Renal cortical epithelial cell (primary cell): Measurements from ENCODE around the gene HSP90AA1. TPM values are rescaled to one million over a fixed set of nuclear protein-coding genes. Genes with fewer than 3 reads are reported as not detected.
"Not testable (repeated sequence)": the region's sequence is repeated elsewhere in the genome, so short reads cannot be mapped to it uniquely, and the experiment has no call there.

ENCODE experiments used
- DNase-seq: peaks from one replicate; pipeline ENCODE4 v3.0.0-alpha.2; 2011; ENCODE audit warnings: low read depth
- total RNA-seq: library from RNA; depleted of rRNA; stranded (reverse); fragments of >200 nt; gene quantifications from 2 replicates; pipeline ENCODE4 v1.2.3, GENCODE V29; 2014

The HSP90AA1 gene
- 927 and 1,172 TPM in 2 replicates for total RNA-seq

DNA sequence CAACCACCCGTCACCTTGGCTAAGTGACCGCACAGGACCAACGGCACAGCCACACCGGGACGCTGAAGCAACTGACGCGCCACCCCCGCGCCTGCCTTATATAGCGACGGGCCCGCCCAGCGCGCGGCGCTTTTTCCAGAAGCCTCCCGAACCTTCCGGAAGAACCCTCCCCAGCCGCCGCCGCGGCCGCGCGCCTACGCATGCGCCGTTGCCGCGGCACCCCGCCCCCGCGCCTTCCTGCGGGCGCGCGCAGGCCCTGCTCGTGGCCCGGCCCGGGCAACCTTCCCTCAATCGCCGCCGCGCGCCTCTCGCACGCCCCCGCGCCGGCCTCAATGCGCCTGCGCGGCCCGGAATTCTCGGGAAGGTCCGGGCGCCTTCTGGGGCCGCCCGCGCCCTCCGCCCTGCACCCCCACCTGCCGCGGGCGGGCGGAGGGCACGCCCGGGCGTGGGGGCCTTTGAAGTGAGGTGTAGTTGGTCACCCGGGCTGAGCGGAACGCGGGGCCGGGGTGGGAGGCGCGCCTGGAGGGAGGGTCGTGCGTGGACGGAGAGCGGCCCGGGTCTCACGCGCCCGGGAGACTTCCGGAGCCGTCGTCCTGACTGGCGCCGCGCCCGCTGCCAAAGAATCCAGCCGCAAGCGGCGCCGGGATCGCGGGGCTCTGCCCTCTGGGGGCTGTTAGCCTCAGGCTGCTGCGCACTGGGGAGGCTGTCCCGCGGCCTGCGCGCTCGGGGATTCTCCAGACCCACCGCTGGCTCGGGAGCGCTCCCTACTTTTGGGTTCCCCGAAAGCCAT is at the start of gene HSP90AA1:
Gene HSP90AA1, minus strand, starts transcription at position 73 of the 790 bp plus-strand sequence. CDS start 666 bp downstream, outside the sequence.
- DNase-seq, result peak; percentile 74

DNA sequence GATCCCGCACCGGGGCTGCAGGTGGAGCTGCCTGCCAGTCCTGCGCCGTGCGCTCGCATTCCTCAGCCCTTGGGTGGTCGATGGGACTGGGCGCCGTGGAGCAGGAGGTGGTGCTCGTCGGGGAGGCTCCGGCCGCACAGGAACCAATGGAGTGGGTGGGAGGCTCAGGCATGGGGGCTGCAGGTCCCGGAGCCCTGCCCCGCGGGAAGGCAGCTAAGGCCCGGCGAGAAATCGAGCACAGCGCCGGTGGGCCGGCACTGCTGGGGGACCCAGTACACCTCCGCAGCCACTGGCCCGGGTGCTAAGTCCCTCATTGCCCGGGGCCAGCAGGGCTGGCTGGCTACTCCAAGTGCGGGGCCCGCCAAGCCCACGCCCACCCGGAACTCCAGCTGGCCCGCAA is 48.6 kb upstream of the HSP90AA1 start:
- DNase-seq, result not testable (repeated sequence)

DNA sequence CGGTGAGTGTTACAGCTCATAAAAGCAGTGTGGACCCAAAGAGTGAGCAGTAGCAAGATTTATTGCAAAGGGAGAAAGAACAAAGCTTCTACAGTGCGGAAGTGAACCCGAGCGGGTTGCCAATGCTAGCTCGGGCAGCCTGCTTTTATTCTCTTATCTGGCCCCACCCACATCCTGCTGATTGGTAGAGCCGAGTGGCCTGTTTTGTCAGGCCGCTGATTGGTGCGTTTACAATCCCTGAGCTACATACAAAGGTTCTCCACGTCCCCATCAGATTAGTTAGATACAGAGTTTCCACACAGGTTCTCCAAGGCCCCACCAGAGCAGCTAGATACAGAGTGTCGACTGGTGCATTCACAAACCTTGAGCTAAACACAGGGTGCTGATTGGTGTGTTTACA is 47.9 kb upstream of the HSP90AA1 start:
- DNase-seq, result not testable (repeated sequence)

DNA sequence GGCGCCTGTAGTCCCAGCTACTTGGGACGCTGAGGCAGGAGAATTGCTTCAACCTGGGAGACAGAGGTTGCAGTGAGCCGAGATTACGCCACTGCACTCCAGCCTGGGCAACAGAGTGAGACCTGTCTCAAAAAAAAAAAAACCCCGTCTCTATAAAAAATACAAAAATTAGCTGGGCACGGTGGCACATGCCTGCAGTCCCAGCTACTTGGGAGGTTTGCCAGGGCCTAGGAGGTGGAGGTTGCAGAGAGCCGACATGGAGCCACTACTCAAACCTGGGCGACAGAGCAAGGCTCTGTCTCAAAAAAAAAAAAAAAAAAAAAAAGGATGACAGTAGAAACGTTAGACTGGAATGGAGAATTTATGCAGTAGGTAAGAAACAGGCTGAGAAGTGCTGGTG is 47.2 kb upstream of the HSP90AA1 start:
- DNase-seq, result not testable (repeated sequence)

DNA sequence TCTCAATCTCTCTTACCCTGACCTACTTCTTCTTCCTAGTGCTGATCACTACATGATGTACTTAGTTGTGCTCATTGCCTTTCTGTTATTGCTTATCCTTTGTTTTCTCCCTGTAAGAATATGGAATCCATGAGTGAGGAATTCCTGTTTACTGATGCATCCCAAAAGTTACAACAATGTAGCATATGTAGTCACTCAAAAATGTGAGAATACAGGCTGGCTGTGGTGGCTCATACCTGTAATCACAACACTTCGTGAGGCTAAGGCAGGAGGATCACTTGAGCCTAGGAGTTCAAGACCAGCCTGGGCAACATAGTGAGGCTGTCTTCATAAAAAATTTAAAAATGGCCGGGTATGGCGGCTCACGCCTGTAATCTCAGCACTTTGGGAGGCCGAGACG is 44.9 kb upstream of the HSP90AA1 start:
- peak; percentile 28 for DNase-seq

DNA sequence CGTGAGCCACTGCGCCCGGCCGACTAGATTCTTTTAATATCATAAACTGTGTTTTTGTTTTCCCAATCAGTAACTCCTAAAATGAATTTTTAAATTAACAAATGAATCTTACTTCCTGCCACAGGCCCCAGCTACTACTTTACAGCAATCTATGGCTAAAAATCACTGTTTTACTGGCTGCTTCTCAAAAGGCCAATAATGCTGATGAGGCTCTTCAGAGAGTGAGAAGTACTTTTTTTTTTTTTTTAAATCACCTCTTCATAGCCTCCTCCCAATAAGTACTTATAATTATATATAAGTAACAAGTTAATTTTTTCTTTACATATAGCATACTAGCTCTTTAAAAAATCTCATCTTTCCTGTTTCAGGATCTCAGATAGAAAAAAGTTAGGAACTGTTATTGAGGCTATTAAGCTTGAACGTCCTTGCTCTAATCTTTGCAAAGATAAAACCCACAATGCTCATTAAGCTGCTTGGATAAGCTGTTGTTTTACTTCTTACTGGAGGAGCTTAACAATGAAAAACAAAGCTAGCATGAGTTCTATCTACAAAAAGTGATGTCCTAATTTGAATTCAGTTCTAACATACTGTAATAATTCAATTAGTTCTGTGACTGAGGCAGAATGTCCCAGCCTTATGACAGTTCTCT is 40.1 kb upstream of the HSP90AA1 start:
- DNase-seq, result no peak

DNA sequence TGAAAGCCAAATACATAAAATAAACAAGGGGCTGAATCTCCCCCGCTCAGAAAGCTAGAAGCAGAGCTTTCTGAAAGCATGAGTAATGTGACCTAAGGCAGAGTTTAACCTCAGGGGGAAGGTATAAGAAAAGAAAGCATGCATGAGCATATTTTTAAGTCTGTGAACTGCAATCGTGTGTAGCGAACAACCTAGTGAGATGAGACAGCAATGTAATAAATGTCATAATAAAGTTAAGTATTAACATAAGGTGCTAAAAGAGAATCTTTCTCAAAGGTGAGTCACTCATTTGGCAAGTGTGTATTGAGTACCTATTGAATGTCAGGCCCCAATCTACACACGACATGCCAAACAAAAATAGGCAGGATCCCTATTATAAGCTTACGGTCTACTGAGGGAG is 38.7 kb upstream of the HSP90AA1 start:
- peak; percentile 100 for DNase-seq

DNA sequence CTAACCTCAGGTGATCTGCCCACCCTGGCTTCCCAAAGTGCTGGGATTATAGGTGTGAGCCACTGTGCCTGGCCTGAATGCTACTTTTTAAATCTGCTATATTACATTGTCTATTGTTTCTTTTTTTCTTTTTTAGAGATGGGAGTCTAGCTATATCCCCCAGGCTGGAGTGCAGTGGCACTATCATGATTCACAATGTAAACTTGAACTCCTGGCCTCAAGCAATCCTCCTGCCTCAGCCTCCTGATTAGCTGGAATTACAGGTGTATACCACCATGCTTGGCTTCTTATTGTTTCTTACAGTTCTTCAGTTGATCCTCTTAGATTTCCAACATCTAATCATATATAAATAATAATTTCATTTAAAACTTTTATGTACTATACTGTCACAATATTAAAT is 37.6 kb upstream of the HSP90AA1 start:
- no peak for DNase-seq

DNA sequence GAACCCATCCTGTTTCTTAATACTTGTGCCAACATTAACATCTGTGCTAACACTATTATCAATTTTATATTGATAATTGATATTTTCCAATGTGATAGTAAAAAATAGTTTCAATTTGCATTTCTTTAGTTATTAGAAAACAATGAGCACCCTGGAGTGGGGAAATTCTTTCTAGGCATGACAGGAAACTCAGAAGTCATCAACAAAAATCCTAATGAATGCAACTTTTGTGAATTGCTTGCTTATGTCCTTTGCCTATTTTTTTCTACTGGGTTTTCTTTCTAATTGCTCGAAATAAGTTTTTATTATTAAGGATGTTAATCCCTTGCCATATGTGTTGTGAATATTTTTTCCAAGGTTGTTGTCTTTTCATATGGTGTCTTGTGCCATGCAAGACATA is 34.7 kb upstream of the HSP90AA1 start:
- DNase-seq, result no peak

DNA sequence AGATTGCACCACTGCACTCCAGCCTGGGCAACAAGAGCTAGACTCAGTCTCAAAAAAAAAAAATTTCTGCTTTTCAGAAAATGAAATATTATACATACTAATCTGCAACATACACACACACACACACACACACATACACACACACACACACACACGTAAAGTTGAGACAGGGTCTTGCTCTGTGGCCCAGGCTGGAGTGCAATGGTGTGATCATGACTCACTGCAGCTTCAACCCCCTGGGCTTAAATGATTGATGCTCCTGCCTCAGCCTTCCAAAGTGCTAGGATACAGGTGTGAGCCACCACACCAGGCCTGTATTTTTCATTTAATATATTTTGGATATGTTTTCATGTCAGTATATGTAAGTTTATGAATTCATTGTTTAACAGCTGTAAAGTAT is 34.0 kb upstream of the HSP90AA1 start:
- peak; percentile 30 for DNase-seq

DNA sequence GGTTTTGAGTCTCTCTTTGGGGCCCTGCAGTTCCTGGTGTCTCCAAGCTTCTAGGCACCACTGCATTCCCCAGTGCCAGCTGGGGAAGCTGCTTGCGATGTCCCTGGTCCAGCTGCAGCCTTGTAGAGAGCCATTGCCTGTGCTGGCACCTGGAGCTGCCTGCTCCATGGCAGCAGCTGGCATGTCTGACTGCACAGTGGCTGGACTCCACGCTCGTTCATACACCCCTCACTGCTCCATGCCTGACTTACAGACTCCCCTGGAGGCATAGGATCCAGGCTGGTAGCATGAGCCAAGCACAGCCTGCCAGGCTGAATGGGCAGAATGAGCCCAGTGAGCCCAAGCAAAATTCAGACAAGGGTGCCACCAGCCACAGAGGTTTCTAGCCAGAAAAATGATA is 31.0 kb upstream of the HSP90AA1 start:
- DNase-seq, result no peak

DNA sequence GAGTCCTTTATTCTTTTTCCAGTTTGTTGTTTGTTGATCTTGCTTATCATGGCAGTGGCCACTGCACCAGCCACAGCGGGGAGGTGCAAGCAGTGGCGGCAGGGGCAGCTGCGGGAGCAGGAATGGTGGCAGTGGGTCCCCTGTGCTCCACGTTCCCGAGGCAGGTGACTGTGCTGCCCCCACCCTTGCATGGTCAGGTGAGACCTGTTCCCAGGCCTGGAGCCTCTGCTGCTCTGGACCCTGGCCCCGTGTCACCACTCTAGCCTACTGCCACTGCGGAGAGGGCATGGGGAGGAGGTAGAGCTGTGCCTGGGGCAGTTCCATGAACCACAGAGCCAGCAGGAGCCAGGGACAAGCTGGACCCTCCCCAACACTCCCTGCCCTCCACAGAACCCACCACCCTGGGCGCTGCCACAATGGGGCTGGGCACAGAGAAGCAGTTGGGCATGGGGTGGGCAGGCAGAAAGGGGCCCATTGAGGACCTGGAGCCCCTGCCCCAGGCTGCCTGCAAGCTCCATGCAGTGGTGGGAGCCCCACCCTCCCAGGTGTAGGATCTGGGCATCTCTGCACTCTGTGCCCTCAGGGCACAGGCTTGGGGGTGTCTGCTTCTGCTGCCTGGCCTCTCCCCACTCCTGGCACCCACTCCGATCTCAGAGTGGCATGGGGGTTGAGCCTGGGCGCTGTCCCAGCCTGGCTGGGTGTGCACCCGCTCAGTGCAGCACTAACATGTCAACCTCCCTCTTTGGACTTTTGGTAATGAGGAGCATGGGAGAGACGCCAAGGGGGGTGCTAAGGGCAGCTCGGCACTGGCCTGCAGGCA is 29.7 kb upstream of the HSP90AA1 start:
- DNase-seq, result no peak

DNA sequence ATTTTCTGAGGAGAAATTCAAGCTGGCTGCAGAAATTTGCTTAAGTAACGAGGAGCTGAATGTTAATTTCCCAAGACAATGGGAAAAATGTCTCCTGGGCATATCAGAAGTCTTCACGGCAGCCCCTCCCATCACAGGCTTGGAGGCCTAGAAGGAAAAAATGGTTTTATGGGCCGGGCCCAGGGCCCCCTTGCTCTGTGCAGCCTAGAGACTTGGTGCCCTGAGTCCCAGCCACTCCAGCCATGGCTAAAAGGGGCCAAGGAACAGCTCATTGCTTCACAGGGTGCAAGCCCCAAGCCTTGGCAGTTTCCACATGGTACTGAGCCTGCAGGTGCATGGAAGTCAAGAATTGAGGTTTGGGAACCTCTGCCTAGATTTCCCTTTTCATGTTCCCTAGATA is 24.3 kb upstream of the HSP90AA1 start:
- DNase-seq, result no peak

DNA sequence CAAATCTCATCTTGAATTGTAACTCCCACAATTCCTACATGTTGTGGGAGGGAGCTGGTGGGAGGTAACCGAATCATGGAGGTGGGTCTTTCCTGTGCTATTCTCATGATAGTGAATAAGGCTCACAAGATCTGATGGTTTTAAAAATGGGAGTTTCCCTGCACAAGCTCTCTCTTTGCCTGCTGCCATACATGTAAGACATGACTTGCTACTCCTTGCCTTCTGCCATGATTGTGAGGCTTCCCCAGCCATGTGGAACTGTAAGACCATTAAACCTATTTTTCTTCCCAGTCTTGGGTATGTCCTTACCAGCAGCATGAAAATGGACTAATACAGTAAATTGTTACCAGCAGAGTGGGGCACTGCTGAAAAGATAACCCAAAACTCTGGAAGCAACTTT is 22.5 kb upstream of the HSP90AA1 start:
- not testable (repeated sequence) for DNase-seq

DNA sequence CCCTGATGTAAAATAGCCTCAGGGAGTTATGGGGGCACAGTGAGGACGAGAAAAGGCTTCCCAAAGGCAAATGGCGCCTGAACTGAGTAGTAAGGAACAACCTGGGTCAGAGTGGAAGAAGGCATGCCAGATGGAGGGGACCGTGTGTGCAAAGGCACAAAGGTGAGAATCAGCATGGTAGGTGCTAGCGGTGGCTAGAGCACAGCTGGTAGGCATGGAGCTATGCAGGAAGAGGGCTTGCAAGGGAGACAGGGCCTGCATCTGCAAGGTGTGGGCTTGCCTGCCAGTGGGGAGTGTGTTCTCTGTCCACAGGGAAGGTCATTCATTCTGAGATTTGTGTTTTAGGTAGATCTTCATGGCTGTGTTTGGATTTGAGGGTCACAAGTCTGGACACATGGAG is 18.5 kb upstream of the HSP90AA1 start:
- no peak for DNase-seq

DNA sequence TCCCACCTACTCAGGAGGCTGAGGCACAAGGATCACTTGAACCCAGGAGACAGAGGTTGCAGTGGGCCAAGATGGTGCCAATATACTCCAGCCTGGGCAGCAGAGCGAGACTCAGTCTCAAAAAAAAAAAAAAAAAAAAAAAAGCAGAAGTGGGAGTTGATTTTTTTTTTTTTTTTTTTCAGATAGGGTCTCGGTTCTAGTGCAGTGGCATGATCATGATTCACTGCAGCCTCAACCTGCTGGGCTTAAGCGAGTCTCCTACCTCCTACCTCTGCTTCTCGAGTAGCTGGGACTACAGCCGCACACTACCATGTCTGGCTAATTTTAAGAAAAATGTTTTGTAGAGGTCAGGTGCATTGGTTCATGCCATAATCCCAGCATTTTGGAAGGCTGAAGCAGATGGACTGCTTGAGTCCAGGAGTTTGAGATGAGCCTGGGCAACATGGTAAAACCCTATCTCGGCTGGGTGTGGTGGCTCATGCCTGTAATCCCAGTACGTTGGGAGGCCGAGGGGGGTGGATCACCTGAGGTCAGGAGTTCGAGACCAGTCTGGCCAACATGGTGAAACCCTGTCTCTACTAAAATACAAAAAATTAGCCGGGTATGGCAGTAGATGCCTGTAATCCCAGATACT is 16.3 kb upstream of the HSP90AA1 start:
- DNase-seq, result no peak

DNA sequence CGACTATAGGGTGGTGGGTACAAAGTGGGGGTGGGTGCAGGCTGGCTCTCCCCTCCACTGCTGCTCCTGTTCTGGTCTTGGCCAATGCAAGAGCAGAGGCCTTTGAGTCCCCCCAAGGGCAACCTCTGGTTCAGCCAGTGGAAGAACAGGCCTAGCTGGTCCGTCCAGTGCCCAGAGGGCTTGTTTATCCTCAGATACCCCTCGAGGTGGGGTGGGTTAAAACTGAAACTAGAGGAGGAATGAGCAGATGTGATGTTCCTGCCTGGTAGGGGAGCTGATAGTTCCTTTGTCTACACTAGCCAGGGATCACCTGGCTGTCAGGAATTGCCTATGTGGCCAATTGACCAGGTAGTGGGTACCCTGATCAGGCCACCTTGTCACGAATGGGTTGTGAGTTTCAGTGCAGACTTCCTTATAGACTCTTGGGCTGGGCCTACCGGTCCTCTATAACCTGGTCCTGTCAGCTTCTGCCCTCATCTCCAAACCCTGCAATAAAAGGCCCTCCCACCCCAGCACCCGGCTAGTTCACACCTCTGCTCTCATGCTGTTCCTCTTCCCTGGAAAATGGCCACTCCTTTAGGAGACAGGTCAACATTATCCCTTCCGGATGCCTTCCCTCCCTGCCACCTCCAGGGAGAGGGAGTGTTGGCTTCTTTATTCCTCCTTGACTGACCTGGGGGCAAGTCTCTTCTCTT is 10.7 kb upstream of the HSP90AA1 start:
- DNase-seq, result no peak

DNA sequence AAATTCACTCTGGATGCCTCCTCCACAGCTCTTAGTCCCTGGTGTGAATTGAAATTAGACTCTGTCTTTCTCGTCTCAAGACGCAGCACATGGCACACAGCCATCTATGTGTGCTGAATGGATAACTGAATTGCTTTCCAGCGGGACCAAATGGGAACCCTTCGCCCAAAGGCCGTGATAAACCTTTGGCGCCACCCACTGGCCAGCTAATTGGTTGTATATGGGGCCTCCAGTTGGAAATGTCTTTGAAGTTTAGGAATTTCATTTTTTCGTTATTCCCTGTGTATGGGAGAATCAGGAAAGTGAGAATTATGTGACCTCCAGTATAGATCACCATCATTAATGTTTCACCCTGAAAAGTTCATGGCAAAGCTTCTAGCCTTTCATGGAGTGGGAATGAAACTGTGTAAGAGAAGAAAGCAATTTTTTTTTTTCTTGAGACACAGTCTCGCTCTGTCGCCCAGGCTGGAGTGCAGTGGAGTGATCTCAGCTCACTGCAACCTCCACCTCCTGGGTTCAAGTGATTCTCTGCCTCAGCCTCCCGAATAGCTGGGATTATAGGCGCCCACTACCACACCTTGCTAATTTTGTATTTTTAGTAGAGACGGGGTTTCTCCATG is 9.8 kb upstream of the HSP90AA1 start:
- peak; percentile 60 for DNase-seq

DNA sequence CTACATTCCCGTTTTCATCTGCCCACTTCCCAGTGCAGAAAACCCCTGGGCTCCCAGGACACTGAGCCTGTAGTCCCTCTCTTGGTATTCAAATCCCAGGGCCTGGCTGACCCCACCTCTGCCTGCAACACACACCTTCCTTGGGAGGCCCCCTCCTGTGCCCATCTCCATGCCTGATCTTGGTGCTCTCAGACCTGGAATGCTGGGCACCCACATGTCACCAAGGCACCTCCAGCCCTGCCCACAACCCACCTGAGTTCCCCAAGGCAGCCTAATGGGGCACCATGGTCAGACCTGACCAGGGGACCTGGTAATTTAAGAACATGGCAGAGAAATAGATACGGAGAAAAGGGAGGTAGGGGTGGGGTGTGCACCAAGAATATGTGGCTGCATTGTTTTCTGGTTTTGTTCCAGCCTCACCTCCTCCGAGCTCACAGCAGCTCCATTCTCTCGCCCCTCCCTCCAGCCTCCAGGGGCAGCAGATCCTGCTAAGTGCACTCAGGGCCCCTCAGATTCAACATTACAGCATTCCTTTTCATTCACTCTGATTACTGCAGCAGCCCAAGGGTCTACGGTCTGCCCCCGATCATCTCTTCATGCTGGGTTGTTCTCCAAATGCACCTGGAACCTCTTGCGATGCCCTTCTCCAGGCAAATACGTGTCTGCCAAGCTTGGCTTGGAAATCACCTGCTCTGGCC is 9.2 kb upstream of the HSP90AA1 start:
- no peak for DNase-seq

DNA sequence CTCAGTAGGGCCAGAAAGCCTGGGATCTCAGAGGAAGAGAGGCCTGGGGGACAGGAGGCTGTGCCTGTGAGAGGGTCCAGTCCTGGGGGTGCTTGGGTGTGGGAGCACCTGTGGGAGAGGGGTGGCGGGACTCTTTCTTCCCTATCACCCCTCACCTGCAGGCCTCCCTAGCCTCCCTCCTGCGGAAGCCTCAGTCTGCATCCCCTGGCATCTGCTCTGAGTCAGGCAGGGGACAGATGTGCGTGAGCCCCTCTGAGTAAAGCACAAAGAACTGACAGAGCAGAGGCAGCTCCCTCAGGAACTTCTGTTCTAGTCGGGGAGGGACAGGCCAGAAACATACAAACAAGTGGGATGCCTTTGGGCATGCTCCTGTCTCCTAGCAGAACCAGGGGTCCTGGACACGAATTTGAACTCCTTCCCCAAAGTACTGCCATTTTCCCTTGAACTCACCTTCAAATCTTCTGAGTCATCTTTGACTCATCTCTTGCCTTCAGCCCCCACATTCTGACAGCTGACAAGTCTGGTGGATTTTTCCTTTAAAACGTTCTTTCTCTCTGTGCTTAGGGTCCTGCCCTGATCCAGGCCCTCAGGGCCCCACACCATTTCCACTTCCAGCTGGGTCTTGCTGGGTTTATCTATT is 8.5 kb upstream of the HSP90AA1 start:
- DNase-seq, result peak; percentile 31
